Measurements from ENCODE around the gene PANK4. TPM values are rescaled to one million over a fixed set of nuclear protein-coding genes. Genes with fewer than 3 reads are reported as not detected.

Gene PANK4
- total and polyA plus RNA-seq, 4 donors: 6.2 to 26.8 (median 12.6) TPM

DNA sequence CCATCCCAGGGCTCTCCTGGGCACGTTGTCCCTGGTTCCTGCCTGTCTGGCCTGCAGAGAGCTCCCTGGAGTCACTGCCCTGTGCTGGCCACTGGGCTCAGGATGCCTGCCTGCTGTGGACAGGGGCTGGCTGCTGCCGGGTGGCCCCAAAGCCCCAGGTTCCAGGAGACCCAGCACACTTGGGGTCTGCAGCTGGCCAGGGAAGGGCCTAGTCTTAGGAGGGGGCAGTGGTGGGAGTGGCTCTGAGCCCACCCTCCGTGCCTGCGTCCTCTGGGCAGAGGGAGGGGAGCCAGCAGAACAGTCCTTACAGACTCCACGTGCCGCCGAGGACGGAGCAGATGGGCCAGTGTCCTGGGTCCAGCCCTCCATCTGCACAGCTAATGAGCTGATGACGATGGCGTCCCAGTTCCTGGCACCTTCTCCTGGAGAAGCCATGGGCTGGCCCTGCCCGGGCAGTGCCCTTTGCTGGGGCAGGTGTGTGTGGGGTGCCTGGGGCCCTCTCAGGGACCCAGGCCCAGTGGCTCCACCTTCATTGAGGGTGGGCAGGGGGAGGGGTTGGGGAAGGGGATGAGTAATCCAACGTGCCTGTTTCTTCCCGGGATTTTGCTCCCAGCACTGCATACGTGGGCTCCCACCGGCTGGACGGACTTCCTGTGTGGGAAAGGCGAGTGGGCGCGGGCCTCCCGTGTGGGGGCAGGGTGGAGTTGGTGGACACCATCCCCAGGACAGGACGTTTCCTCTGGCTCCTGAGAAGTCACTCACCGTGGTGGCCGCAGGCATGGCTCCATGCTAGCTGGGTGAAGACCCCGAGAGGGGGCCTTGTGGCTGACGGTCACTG is 57.1 kb downstream of the PANK4 start:
- WGBS: 67% methylated on average over 25 of the region's 25 CpGs
- peaks cover 0 to 2% (median 0%) of the 10 kb centered on the region in 4 donors for H3K27me3 ChIP-seq (ENCODE audit: control insufficient read depth in 4 of 4, insufficient read depth in 4 of 4, low read length in 3 of 4)

DNA sequence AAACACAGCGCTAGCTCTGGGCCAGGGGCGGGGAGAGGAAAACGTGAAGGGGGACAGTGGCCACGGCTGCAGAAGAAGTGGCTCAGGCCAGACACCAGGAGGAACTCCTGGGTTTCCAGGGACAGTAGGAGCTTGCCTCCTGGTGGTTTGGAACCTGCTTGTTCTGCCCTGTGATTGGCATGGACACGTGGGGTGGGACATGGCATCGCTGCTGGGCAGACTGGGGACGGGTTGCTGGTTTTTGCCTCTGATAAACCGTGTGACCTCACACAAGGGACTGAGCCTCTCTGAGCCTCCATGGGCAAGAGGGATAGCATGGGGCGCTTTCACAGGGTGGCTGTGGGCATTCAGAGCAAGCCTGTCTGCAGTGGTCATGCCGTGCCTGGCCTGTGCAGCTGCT is 57.9 kb downstream of the PANK4 start:
- Histone ChIP-seq H3K9ac (ENCODE audit: low read depth in 1 of 2, low read length in 2 of 2) (no peak overlapping the region), H3K4me3 (ENCODE audit: low read depth in 1 of 3, low read length in 3 of 3) (no peak overlapping the region), H3K9me3 (ENCODE audit: control insufficient read depth in 4 of 4, low read length in 3 of 4) (no peaks in the 10 kb centered on the region), H3K4me1 (ENCODE audit: control insufficient read depth in 4 of 4, insufficient read depth in 4 of 4, low read length in 3 of 4) (no peaks in the 10 kb centered on the region), H3K27me3 (ENCODE audit: control insufficient read depth in 4 of 4, insufficient read depth in 4 of 4, low read length in 3 of 4) (peaks cover 0 to 6% (median 0%) of the 10 kb centered on the region in 4 donors), H3K27ac (ENCODE audit: low read depth in 1 of 2, low read length in 2 of 2) (no peak overlapping the region), H3K36me3 (ENCODE audit: control insufficient read depth in 4 of 4, insufficient read depth in 3 of 4, low read depth in 1 of 4, low read length in 3 of 4) (no peaks in the 10 kb centered on the region)
- TF ChIP-seq RAD21 (IDR thresholded peaks at IDR 0.05) (no peak), FOXA1 (IDR thresholded peaks at IDR 0.05) (no peak), FOXA2 (IDR thresholded peaks at IDR 0.05) (no peak), JUND (IDR thresholded peaks at IDR 0.05) (no peak), NR2F2 (IDR thresholded peaks at IDR 0.05) (no peak), RXRA (IDR thresholded peaks at IDR 0.05) (no peak), HNF4A (conservative IDR thresholded peaks at IDR 0.05) (no peak)
- TF ChIP-seq, protein P1, sequence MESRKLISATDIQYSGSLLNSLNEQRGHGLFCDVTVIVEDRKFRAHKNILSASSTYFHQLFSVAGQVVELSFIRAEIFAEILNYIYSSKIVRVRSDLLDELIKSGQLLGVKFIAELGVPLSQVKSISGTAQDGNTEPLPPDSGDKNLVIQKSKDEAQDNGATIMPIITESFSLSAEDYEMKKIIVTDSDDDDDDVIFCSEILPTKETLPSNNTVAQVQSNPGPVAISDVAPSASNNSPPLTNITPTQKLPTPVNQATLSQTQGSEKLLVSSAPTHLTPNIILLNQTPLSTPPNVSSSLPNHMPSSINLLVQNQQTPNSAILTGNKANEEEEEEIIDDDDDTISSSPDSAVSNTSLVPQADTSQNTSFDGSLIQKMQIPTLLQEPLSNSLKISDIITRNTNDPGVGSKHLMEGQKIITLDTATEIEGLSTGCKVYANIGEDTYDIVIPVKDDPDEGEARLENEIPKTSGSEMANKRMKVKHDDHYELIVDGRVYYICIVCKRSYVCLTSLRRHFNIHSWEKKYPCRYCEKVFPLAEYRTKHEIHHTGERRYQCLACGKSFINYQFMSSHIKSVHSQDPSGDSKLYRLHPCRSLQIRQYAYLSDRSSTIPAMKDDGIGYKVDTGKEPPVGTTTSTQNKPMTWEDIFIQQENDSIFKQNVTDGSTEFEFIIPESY (IDR thresholded peaks at IDR 0.05): no peak
- TF ChIP-seq, protein P2, sequence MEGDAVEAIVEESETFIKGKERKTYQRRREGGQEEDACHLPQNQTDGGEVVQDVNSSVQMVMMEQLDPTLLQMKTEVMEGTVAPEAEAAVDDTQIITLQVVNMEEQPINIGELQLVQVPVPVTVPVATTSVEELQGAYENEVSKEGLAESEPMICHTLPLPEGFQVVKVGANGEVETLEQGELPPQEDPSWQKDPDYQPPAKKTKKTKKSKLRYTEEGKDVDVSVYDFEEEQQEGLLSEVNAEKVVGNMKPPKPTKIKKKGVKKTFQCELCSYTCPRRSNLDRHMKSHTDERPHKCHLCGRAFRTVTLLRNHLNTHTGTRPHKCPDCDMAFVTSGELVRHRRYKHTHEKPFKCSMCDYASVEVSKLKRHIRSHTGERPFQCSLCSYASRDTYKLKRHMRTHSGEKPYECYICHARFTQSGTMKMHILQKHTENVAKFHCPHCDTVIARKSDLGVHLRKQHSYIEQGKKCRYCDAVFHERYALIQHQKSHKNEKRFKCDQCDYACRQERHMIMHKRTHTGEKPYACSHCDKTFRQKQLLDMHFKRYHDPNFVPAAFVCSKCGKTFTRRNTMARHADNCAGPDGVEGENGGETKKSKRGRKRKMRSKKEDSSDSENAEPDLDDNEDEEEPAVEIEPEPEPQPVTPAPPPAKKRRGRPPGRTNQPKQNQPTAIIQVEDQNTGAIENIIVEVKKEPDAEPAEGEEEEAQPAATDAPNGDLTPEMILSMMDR (IDR thresholded peaks at IDR 0.05; ENCODE audit: low read depth, low read length, missing input control): no peak
- TF ChIP-seq, protein P3, sequence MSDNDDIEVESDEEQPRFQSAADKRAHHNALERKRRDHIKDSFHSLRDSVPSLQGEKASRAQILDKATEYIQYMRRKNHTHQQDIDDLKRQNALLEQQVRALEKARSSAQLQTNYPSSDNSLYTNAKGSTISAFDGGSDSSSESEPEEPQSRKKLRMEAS (IDR thresholded peaks at IDR 0.05): no peak
- 64% methylated on average over 10 of the region's 10 CpGs for WGBS
- DNase-seq (ENCODE audit: low spot score): no peak

More for the DNA sequence above, 57.1 kb downstream of the PANK4 start:
- no peak for DNase-seq (ENCODE audit: low spot score)
- TF ChIP-seq, protein P2 (IDR thresholded peaks at IDR 0.05; ENCODE audit: low read depth, low read length, missing input control): no peak
- TF ChIP-seq FOXA1 (IDR thresholded peaks at IDR 0.05): no peak
- TF ChIP-seq, protein P4, sequence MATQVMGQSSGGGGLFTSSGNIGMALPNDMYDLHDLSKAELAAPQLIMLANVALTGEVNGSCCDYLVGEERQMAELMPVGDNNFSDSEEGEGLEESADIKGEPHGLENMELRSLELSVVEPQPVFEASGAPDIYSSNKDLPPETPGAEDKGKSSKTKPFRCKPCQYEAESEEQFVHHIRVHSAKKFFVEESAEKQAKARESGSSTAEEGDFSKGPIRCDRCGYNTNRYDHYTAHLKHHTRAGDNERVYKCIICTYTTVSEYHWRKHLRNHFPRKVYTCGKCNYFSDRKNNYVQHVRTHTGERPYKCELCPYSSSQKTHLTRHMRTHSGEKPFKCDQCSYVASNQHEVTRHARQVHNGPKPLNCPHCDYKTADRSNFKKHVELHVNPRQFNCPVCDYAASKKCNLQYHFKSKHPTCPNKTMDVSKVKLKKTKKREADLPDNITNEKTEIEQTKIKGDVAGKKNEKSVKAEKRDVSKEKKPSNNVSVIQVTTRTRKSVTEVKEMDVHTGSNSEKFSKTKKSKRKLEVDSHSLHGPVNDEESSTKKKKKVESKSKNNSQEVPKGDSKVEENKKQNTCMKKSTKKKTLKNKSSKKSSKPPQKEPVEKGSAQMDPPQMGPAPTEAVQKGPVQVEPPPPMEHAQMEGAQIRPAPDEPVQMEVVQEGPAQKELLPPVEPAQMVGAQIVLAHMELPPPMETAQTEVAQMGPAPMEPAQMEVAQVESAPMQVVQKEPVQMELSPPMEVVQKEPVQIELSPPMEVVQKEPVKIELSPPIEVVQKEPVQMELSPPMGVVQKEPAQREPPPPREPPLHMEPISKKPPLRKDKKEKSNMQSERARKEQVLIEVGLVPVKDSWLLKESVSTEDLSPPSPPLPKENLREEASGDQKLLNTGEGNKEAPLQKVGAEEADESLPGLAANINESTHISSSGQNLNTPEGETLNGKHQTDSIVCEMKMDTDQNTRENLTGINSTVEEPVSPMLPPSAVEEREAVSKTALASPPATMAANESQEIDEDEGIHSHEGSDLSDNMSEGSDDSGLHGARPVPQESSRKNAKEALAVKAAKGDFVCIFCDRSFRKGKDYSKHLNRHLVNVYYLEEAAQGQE (IDR thresholded peaks at IDR 0.05): no peak
- no peak for TF ChIP-seq TAF1 (conservative IDR thresholded peaks at IDR 0.05)
- TF ChIP-seq JUND (IDR thresholded peaks at IDR 0.05): no peak
- no peak for TF ChIP-seq FOXA2 (IDR thresholded peaks at IDR 0.05)
- H3K9me3 ChIP-seq (ENCODE audit: control insufficient read depth in 4 of 4, low read length in 3 of 4): no peaks in the 10 kb centered on the region
- no peaks in the 10 kb centered on the region for H3K36me3 ChIP-seq (ENCODE audit: control insufficient read depth in 4 of 4, insufficient read depth in 3 of 4, low read depth in 1 of 4, low read length in 3 of 4)
- H3K27ac ChIP-seq (ENCODE audit: low read depth in 1 of 2, low read length in 2 of 2): no peak overlapping the region
- H3K4me3 ChIP-seq (ENCODE audit: low read depth in 1 of 3, low read length in 3 of 3): no peak overlapping the region
- peaks cover 0 to 2% (median 0%) of the 10 kb centered on the region in 4 donors for H3K4me1 ChIP-seq (ENCODE audit: control insufficient read depth in 4 of 4, insufficient read depth in 4 of 4, low read length in 3 of 4)
- H3K9ac ChIP-seq (ENCODE audit: low read depth in 1 of 2, low read length in 2 of 2): no peak overlapping the region

All from liver (tissue), 9 donors.